GM12875 (cell line): Measurements from ENCODE around the gene ATXN3.

Source experiments
- H3K4me3 ChIP-seq: one replicate; pipeline ENCODE4 v1.5.1; 2011; ENCODE audit warnings: low read depth, low read length, control low read depth
- TF ChIP-seq, protein P1 (sequence below): IDR thresholded peaks from 2 replicates; pipeline ENCODE4 v1.5.1; 2011; ENCODE audit warnings: low read depth, mild to moderate bottlenecking, control low read depth, inconsistent platforms, low read length, moderate library complexity, borderline replicate concordance; ENCODE audit not compliant: insufficient read depth

Gene ATXN3

DNA sequence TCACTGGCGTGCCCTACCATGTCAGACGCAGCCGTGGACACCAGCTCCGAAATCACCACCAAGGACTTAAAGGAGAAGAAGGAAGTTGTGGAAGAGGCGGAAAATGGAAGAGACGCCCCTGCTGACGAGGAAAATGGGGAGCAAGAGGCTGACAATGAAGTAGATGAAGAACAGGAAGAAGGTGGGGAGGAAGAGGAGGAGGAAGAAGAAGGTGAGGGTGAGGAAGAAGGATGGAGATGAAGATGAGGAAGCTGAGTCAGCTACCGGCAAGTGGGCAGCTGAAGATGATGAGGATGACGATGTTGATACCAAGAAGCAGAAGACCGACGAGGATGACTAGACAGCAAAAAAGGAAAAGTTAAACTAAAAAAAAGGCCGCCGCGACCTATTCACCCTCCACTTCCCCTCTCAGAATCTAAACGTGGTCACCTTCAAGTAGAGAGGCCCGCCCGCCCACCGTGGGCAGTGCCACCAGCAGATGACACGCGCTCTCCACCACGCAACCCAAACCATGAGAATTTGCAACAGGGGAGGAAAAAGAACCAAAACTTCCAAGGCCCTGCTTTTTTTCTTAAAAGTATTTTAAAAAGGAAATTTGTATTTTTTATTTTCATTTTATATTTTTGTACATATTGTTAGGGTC lies 79.7 kb downstream of the ATXN3 start:
- H3K4me3 ChIP-seq = no peak overlapping the region
- TF ChIP-seq, protein P1, sequence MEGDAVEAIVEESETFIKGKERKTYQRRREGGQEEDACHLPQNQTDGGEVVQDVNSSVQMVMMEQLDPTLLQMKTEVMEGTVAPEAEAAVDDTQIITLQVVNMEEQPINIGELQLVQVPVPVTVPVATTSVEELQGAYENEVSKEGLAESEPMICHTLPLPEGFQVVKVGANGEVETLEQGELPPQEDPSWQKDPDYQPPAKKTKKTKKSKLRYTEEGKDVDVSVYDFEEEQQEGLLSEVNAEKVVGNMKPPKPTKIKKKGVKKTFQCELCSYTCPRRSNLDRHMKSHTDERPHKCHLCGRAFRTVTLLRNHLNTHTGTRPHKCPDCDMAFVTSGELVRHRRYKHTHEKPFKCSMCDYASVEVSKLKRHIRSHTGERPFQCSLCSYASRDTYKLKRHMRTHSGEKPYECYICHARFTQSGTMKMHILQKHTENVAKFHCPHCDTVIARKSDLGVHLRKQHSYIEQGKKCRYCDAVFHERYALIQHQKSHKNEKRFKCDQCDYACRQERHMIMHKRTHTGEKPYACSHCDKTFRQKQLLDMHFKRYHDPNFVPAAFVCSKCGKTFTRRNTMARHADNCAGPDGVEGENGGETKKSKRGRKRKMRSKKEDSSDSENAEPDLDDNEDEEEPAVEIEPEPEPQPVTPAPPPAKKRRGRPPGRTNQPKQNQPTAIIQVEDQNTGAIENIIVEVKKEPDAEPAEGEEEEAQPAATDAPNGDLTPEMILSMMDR = no peak

DNA sequence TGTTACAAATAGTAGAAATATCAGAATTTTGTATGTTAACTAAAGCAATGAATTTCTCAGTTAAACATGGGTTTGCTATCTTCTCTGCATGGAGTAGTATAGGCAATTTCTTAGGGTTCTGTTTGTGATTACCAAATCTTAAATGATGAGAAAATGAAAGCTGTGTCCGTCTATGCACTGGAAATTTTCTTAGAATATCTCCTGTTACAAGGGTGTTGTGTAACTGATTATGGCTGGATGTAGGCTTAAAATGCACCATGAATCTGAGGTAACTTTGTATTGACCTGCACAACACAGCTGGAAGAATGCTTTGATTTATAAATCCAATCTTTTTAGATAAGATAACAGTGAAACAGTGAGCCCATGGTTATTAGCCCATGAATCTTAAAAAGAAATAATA lies 84.3 kb downstream of the ATXN3 start:
- TF ChIP-seq, protein P1 = no peak
- no peak overlapping the region for H3K4me3 ChIP-seq

DNA sequence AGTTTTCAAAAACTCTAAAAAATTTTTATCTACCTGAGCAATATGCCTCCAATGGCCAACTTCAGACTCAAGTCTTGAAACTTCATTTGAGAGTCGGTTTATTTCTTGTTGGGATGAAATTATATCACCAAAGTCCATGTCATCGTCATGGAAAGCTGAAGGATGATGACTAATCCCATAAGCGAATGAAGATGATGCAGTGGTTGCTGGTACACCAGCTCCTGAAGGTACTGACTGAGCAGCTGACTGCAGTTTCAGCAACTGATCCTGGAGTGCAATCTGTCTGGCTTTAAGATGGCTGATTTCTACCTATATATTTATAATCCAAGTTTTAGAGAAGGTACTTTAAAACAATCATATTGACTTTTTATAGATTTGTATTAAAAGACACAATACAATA lies 84.9 kb downstream of the ATXN3 start:
- TF ChIP-seq, protein P1 = no peak
- H3K4me3 ChIP-seq = no peak overlapping the region

DNA sequence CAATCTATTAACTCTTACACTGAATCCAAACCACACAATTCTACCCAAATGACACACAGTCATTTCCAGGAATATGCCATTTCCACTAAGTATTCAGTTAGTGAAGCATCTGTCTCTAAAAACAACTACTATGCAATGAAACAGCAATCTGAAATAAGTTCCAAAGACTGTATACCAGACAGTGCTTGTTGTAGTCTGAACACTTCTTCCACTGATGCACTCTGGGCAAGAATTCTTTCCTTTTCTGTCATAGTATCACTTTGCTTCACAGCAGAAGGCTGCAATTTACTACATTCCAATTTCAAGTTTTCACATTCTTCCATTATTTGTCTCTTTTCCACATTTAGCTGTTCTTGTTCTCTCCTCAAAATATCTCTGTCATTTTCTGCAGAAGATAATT lies 92.3 kb downstream of the ATXN3 start:
- no peak overlapping the region for H3K4me3 ChIP-seq
- TF ChIP-seq, protein P1 = no peak

DNA sequence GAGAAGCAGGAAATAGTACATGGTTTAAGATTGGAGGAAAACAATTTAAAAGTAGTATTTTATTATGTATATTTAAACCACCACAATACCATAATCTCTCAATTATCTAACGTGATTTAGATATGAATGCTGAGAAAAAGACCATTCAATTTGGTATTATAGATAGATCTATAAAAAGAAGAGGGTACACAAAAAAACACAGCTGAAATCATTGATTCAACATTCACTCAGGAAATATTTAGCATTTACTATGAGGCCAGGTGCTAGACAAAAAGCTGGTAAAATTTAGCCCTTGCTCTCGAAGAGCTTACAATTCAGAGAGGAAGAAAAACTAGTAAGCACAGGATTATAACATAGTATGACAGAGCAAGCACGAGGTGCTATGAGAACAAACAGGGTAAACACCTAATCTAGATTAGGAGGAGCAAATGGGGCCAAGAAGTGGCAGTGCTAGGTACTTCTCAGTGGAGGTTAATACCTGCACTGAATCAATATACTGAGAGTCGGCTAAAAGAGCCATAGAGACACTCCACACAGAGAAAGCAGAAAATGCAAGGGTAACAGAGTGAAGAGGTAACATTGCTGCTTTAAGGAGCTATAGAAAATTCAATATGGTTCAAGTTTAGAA lies 94.1 kb downstream of the ATXN3 start:
- no peak overlapping the region for H3K4me3 ChIP-seq
- TF ChIP-seq, protein P1 = no peak

DNA sequence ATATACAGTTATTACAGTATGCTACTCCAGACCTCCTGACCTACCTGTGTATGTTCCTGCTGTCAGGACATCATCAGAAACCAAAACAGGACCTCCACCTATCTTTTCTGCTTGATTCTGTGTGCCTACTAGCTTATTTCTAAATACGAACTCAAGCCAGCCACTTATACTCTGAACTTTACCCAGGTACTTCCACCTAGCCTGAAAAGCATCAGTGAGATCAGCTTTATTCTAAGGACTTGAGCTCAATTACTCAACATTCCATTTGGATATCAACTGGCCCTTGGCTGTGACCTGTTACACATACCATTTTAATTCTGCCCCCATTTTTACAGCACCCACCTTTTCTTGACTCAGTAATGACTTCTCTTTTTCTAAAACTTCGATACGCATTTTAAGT lies 95.7 kb downstream of the ATXN3 start:
- H3K4me3 ChIP-seq = no peak overlapping the region
- TF ChIP-seq, protein P1 = no peak

DNA sequence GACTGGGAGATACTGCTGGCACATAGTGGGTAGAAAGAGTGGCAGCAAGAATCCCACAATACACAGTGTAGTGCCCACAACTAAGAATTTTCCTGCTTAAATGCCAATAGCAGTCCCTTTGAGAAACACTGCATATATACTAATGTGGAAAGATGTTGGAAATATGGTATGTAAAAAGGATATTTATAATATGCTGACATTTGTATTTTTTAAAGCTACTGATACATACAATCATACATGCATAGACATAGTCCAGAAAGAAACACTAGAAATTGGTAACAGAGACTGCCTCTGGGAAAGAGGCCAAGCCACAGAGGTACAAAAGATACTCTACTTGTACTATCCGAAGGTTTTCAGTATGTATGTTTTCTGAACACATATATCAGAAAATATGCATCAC lies 96.8 kb downstream of the ATXN3 start:
- no peak overlapping the region for H3K4me3 ChIP-seq
- TF ChIP-seq, protein P1 = no peak
